Right atrium auricular region (tissue), 2 donors: Measurements from ENCODE around the gene FNTB. TPM values are rescaled to one million over a fixed set of nuclear protein-coding genes. Genes with fewer than 3 reads are reported as not detected.

ENCODE experiments used
- DNase-seq: peaks from one replicate; pipeline ENCODE4 v3.0.0-alpha.2; 2019; ENCODE audit warnings: low spot score
- H3K27ac ChIP-seq, 2 donors: fragments of 200-600 bp; sonication (generic); 1 replicate in 1 of 2; 2 replicates in 1 of 2; pipeline ENCODE4 v1.5.1; 2016 to 2019
- H3K27me3 ChIP-seq, 2 donors: fragments of 200-600 bp; sonication (generic); one replicate each; pipeline versions ENCODE4 v1.5.1 to v1.6.0; 2017 to 2019
- H3K36me3 ChIP-seq: fragments of 200-600 bp; sonication (generic); one replicate; pipeline ENCODE4 v1.5.1; 2016
- H3K4me1 ChIP-seq, 2 donors: fragments of 200-600 bp; sonication (generic); one replicate each; pipeline versions ENCODE4 v1.5.1 to v1.6.0; 2017 to 2019
- H3K4me3 ChIP-seq, 2 donors: fragments of 200-600 bp; sonication (generic); 1 replicate in 1 of 2; 2 replicates in 1 of 2; pipeline ENCODE4 v1.5.1; 2017 to 2019; ENCODE audit warnings: mild to moderate bottlenecking in 1 of 2, moderate library complexity in 1 of 2
- H3K9me3 ChIP-seq, 2 donors: fragments of 200-600 bp; sonication (generic); one replicate each; pipeline ENCODE4 v1.5.1; 2019
- total RNA-seq, 2 donors: library from RNA; depleted of rRNA; stranded (reverse); fragments of >200 nt; gene quantifications; one replicate each; pipeline ENCODE4 v1.1.0, GENCODE V29; 2016
- TF ChIP-seq, protein P1 (sequence below), 2 donors: fragments of 200-600 bp; sonication (generic); IDR thresholded peaks; one replicate each; pipeline ENCODE4 v1.5.1; 2019; ENCODE audit warnings: antibody characterized with exemption in 2 of 2

FNTB gene
- total RNA-seq, 2 donors from 2014 or later, result 11.2 to 14.2 TPM

DNA sequence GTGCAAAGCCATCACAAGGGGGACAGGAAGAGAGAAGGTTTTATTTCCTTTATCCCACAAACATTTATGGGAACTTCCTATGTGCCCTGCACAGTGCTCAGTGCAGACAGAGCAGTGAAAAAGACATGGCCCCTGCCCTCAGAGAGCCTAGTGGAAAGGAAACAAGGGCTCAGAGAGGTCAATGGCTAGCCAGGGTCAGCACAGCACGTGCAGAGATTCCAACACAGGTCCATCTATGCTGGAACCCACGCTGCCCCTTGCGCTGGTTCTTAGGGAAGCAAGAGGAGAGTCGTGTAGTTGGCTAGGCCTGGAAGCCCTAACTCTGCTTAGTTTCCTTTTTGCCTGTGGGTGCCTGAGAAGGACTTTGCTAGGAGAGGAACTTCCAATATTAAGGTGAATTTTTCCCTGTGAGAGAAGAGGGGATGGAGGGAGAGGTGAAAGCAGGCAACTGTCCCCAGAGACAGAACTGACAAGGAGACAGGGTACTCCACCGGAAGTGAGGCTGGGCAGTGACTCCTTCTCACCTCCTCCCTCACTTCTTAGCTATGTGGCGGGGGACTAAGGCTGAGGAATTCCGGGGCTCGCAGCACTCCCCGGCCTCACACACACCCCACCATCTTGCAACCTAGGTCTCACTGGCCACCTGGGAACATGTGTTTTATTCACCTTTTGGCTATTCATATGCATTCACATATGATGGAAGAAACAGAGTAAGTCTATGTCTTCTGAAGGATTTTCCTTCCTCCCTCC, 32.0 kb upstream of the FNTB start:
- Histone ChIP-seq H3K27me3 (no peaks in the 10 kb centered on the region), H3K9me3 (no peaks in the 10 kb centered on the region), H3K4me1 (peaks cover 0 to 12% of the 10 kb centered on the region in 2 donors), H3K36me3 (no peaks in the 10 kb centered on the region), H3K4me3 (no peak overlapping the region), H3K27ac (no peak overlapping the region)
- no peak for DNase-seq
- TF ChIP-seq, protein P1, sequence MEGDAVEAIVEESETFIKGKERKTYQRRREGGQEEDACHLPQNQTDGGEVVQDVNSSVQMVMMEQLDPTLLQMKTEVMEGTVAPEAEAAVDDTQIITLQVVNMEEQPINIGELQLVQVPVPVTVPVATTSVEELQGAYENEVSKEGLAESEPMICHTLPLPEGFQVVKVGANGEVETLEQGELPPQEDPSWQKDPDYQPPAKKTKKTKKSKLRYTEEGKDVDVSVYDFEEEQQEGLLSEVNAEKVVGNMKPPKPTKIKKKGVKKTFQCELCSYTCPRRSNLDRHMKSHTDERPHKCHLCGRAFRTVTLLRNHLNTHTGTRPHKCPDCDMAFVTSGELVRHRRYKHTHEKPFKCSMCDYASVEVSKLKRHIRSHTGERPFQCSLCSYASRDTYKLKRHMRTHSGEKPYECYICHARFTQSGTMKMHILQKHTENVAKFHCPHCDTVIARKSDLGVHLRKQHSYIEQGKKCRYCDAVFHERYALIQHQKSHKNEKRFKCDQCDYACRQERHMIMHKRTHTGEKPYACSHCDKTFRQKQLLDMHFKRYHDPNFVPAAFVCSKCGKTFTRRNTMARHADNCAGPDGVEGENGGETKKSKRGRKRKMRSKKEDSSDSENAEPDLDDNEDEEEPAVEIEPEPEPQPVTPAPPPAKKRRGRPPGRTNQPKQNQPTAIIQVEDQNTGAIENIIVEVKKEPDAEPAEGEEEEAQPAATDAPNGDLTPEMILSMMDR (IDR thresholded peaks at IDR 0.05), result no peak

DNA sequence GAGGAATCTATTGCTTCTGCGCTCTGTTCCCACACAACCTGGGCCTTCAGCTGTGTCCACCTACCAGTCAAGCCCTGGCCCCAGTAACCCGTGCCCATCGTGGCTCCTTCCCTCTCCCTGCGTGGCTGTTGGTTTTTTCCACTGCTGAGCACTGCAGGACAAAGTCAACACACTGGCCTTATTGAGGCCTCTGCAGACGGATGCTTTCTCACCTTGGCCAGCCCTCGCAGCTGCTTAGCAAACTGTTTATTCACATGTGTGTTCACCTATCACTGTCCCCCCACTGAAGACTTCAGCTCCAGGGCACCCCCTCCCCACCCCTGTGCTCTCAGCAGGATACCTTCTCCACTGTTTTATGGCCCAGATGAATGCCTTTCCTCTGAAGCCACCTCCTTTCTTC, 31.4 kb upstream of the FNTB start:
- DNase-seq, result no peak
- Histone ChIP-seq H3K27ac (no peak overlapping the region), H3K36me3 (no peaks in the 10 kb centered on the region), H3K27me3 (no peaks in the 10 kb centered on the region), H3K9me3 (no peaks in the 10 kb centered on the region), H3K4me1 (peaks cover 0 to 12% of the 10 kb centered on the region in 2 donors), H3K4me3 (no peak overlapping the region)
- TF ChIP-seq, protein P1 (IDR thresholded peaks at IDR 0.05), result no peak

DNA sequence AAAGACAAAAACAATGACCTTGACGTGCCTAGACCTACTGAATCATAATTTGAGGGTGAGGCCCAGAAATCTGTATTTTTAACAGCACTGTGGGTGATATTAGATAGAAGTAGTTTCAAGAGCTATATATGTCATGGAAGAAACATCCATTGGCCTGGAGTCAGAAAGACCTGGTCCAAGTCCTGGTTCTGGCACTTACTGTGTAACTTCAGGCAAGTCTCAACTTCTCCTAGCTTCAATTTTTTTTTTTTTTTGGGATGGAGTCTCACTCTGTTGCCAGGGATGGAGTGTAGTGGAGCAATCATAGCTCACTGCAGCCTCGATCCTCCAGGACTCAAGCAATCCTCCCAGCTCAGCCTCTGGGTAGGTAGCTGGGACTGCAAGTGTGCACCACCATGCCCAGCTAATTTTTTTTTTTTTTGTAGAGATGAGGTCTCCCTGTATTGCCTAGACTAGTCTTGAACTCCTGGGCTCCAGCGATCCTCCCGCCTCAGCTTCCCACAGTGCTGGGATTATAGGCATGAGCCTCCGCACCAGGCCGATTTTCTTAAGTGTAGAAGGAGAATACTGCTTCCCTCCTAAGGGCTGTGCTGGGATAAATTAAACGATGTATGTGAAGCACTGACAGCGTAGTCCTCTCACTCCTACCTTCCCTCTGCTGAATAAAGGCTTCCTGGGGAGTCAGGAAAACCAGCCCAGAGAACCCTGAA, 29.8 kb upstream of the FNTB start:
- Histone ChIP-seq H3K4me1 (peaks cover 0 to 12% of the 10 kb centered on the region in 2 donors), H3K4me3 (no peak overlapping the region), H3K27ac (no peak overlapping the region), H3K27me3 (no peaks in the 10 kb centered on the region), H3K9me3 (no peaks in the 10 kb centered on the region), H3K36me3 (no peaks in the 10 kb centered on the region)
- DNase-seq, result no peak
- TF ChIP-seq, protein P1 (IDR thresholded peaks at IDR 0.05), result no peak

DNA sequence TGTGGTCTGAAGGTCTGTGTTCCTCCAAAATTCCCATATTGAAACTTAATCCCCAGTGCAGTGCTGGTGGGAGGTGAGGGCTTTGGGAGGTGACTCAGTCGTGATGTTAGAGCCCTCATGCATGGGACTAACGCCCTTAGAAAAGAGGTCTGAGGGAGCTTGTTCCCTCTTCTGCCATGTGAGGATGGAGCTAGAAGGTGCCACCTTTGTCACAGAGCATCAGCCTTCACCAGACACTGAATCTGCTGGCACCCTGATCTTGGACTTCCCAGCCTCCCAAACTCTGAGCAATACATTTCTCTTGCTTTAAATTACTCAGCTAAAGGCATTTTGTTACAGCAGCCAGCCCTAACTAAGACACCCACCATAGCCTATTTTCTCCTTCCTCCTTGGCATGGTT, 28.5 kb upstream of the FNTB start:
- Histone ChIP-seq H3K36me3 (no peaks in the 10 kb centered on the region), H3K27me3 (no peaks in the 10 kb centered on the region), H3K4me1 (no peaks in the 10 kb centered on the region), H3K9me3 (no peaks in the 10 kb centered on the region), H3K27ac (no peak overlapping the region), H3K4me3 (no peak overlapping the region)
- no peak for DNase-seq
- TF ChIP-seq, protein P1 (IDR thresholded peaks at IDR 0.05), result no peak

DNA sequence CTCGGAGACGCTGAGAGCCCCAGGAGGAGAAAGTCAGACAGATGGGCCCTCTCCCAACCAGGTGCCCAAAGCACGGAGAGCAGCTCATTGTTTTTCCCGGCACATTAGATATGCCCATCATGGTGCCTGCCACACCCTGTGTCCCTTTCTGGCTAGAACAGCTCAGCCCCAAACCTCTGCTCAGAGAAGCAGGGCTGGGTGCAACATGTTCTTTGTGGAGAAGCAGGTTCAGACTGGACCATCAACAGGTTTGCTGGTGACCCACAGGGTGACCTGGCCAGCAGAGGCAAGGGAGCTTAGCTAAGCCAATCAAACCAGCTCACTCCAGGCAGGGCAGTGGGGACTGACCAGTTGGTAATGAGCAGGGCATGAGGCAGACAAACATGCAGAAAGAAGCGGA, 28.0 kb upstream of the FNTB start:
- TF ChIP-seq, protein P1 (IDR thresholded peaks at IDR 0.05), result no peak
- no peaks in the 10 kb centered on the region for H3K27me3 ChIP-seq
- no peaks in the 10 kb centered on the region for H3K4me1 ChIP-seq
- H3K36me3 ChIP-seq, result no peaks in the 10 kb centered on the region
- no peaks in the 10 kb centered on the region for H3K9me3 ChIP-seq
- no peak for DNase-seq
- no peak overlapping the region for H3K4me3 ChIP-seq
- H3K27ac ChIP-seq, result no peak overlapping the region
